HG02885 (cell line): ENCODE results near the gene C1orf210.
A peak's percentile ranks its signal among the peaks of the same experiment; 100 is the strongest.

Experiments
- ATAC-seq: cut with Tn5 transposase; IDR thresholded peaks from one replicate; pipeline ENCODE4 v1.9.1; 2021; ENCODE audit warnings: mild to moderate bottlenecking; ENCODE audit not compliant: unreplicated experiment, poor library complexity

The C1orf210 gene

DNA sequence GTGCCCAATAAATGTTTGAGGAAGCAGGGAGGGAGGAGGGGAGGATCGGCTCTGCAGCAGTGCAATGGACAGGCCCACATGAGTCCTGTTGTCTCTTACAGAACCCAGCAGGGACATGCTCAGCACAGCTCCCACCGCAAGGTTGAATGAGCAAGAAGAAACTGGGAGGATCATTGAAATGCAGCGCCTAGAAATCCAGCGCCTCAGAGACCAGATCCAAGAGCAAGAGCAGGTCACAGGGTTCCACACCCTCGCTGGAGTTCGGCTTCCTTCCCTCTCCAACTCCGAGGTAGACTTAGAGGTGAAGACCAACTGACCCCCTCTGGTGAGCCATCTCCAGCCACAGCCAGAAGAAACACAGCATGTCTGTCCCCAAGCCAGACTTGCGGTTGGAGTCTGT, 31.5 kb downstream of the C1orf210 start:
- no peak for ATAC-seq

- ATAC-seq = no peak
Measured at GRCh38 chr1:43253173-43253572, 32.2 kb downstream of the C1orf210 start.

GRCh38 chr1:43252225-43252624, 33.2 kb downstream of the C1orf210 start:
- ATAC-seq = no peak

DNA sequence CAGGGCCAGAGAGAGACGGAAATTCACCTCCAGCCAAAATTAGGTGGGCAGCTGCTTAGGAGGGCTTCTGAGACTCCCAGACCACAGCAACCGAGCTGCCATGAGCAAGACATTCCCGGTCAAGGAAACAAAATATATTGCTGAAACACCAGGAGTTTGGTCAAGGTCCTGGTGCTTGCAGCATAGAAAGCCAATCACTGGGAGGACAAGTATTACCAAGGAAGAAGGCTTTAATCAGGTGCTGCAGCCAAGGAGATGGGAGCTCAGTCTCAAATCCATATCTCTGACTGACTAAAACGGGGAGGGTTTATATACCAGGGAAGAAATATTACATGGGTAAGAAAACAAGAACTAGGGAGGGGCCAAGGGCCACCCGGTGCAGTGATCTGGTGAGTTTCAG, 34.4 kb downstream of the C1orf210 start:
- no peak for ATAC-seq

GRCh38 chr1:43250351-43250761, 35.0 kb downstream of the C1orf210 start:
- ATAC-seq = no peak

DNA sequence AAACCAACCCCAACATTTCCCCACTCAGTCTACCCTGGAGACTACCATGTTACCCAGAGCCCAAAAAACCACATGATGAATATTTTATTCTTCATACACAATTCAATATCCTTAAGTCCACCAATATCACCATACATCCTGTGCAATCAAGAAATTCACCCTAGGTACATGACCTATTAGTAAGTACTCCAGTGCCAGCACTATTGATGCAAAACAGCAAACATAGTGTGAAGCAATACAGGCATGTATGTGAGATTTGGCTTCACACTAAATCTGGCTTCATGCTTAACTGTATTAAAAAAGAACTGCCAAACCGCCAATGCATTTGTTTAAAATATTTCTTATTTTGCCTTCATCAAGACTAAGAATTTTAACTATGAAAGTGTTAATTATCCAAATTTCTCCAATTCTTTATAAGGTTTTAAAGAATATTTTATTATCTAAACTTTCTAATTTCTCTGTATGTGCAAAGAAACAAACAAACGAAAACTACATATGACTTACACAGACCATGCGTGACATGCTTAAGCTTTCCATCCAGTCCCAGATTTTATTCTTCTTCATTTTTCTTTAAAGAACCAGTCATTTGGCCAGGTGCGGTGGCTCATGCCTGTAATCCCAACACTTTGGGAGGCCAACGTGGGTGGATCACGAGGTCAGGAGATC, 38.0 kb downstream of the C1orf210 start:
- ATAC-seq = no peak

DNA sequence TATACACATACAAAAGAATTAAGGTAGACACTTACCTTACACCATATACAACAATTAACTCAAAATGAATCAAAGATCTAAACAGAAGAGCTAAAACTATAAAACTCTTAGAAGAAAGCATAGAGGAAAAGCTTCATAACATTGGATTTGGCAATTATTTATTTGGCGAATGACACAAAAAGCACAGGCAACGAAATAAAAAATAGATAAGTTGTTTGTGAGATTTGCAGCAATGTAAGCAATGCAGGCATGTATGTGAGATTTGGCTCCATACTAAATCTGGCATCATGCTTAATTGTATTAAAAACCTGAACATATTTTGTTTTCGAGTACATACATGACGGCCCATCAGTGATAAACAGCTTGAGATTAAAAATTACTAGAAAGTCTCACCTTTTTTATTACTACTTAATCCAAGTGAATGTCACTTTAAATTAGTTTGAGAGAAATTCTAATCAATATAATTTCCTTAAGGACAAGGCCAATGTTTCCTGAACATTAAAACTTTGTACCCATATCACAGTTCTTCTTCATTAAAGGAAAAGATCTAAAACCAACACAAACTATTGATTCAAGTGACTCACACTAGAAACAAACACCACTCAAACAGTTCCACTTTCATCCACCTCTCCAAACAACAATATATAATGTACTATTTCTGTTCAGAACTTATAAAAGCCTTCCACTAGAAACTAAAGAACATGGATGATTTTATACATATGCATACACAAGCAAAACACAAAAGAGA, 38.7 kb downstream of the C1orf210 start:
- ATAC-seq = no peak

GRCh38 chr1:43243299-43243698, 42.1 kb downstream of the C1orf210 start:
- no peak for ATAC-seq

DNA sequence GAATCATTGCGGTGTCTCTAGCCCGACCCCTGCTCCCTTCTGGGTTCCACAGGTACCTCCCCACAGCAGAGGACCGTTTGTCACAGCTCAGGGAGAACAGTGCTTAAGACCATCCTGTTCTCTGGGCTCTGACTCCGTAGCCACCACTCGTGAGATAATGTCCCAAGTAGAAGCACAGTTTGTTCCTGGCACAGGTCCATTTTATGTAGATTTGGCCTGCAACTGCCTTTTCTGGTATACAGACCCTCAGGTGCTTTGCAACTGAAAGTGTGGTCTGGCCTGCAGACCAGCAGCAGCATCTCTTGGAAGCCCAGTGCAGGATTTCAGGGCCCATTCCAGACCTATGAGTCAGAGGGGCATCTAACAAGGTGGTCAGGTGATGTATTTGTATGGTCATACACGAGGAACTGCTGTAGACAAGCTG, 44.0 kb downstream of the C1orf210 start:
- no peak for ATAC-seq

DNA sequence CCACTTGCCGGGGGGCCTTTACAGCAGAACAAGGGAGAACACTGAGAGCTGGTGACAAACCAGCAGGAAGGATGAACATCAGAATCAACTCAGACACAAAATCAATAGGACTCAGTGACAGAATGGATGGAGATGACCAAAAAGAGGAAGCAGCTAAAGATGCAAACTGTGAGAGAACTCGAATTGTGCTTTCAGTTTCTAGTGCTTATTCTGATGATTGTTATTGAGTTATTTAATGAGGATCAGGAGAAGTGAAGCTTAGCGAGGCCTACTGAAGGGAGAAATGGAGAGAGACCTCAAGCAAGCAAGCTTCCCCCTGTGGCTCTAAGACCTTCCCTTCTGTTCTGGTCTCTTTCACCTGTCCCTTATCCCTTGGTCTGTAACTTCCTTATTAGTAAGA, 45.9 kb downstream of the C1orf210 start:
- peak; percentile 62 for ATAC-seq

- ATAC-seq = no peak
Measured at GRCh38 chr1:43238991-43239469, 46.4 kb downstream of the C1orf210 start.

DNA sequence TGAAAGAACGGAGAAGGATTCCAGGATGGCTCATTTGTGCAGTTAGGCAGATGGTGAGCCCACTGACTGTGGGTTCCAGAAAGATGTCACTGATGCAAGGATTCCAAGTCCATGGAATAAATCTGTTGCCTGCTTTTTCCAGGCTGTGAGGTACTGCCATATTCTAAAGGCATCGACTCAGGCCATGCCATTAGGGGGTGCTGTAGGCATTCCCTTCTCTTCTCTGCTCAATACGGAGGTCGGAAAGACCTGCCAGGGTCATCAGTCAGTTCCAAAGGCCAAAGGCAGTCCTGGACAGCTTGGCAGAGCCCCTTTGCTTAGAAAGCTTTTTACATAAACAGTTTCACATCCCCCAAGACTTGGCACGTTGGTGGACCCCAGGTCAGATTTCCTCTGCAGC, 47.3 kb downstream of the C1orf210 start:
- no peak for ATAC-seq

DNA sequence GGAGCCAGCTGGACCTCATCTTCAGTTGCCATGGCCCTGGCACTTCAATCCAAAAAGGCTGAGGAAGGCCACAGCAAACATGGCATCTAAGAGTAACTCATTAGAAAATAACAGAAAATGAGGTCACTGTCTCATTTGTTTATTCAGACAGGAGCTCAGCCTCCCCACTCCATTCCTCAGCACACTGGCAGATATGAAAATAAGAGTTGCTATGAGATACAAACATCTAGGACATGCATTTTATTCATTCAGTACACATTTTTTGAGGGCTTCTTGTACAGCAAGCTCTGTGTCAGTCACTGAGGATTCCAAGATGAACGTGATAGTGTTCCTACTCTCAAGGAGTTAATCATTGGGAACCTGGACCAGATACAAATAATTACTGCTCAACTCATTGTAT, 48.3 kb downstream of the C1orf210 start:
- no peak for ATAC-seq

DNA sequence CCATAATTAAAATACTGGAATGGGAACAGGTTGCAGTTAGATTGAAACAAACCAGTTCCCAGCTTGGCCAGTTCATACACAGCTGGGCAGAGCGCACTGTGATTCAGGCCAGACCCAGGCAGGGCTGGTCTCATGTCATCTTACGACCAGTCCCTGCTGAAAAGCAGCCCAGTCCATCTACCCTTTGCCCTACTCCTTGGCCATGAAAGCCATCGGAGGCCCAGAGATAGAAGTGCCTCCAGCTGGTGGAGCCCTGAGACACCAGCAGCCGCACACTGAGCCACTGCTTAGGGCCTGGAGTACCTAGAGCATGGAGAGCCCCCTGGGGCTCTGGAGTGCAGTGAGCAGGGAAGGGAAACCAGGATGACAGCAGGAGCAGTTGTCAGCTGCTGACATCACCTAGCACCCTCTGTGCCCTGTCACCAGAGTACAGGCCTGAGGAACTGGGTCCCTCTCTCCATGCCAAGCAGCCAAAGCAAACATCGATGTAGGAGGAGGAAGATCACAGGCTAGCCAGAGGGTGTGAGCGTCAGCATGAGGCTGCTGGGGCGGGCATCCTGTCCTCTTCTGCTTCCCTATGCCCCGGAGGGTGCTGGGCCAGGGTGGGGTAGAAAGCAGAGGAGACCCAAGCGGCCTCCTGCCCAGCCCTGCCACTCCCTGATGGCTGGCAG, 49.8 kb downstream of the C1orf210 start:
- ATAC-seq = no peak

DNA sequence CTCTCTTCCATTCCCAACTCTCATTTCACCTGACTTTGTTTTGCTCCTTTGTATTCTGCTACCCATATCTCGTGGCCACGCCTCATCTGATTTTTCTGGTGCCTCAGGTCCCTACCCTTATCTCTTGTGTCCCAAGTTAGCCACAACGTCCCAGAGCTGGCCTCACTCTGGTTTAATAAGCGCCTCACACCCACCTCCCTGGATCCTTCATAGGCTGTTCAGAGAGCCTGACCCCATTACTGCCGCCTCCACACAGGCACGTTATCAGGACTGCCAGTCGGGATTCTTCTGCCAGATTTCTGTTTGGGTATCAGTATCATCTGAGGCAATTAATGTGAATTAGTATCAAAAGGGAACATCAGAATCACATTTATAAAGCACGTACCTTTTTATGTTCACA, 50.3 kb downstream of the C1orf210 start:
- no peak for ATAC-seq

- no peak for ATAC-seq
Measured at GRCh38 chr1:43234267-43234666, 51.1 kb downstream of the C1orf210 start.

DNA sequence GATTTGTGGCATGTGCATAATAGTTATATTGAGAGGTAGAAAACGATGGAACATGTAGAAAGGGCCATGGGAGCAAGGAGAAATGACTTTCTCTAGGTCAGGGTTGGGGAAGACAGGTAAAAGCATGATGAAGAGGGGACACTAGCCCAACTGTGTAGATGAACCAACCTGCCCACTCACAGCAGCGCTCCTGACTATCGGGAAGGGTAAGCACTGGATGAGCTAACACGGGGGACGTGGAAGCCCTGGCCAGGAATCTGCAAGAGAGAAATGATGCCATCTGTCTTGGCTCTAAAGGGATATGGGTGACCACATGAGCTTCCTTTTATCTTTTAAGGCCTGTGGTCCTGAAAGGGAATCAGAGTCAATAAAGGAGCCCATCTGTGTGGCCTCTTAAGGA, 51.8 kb downstream of the C1orf210 start:
- ATAC-seq = no peak

DNA sequence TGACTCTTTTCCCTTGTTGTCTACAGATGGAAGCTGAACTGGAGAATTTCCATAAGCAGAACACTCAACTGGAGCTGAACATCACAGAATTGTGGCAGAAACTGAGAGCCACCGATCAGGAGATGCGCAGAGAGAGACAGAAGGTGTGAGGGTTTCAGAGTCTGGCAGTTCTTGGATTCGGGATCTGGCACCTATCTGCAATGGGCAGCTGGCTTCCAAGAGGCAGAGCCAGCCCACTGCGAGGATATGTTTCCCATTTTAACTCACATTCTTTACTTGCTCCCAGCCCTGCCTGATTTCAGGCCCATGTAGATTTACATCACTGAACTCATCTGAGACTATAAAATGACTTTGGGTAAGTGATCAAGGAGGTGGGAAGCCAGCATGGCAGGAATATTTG, 52.9 kb downstream of the C1orf210 start:
- ATAC-seq = no peak

- no peak for ATAC-seq
Measured at GRCh38 chr1:43232074-43232473, 53.3 kb downstream of the C1orf210 start.
